ENCODE measurements around the gene RABEP2.

GRCh38 chr16:28876973-28877654 lies 47.9 kb downstream of the RABEP2 start:
- TF ChIP-seq CTCF (conservative IDR thresholded peaks at IDR 0.05; ENCODE audit: low read depth in 2 of 2) (no peak), EZH2 (IDR thresholded peaks at IDR 0.05; ENCODE audit: low read depth, unreplicated experiment) (no peak), POLR2AphosphoS5 (IDR thresholded peaks at IDR 0.05; ENCODE audit: low read depth) (no peak; the same call in 1 of the 2 replicates), EZH2phosphoT487 (IDR thresholded peaks at IDR 0.05; ENCODE audit: unreplicated experiment) (no peak), NANOG (IDR thresholded peaks at IDR 0.05; ENCODE audit: borderline replicate concordance) (no peak), ETS1 (IDR thresholded peaks at IDR 0.05) (no peak), ZNF331 (CRISPR knock-in tag; IDR thresholded peaks at IDR 0.05; ENCODE audit: low read depth) (no peak)
